OCI-M1 (cell line): ENCODE data around the gene KPNB1.

Source experiments
- DNase-seq: peaks from one replicate; lab custom pipeline; 2025; lab: John Stamatoyannopoulos, UW

The KPNB1 gene

GRCh38 chr17:47636273-47637030 is 13.3 kb upstream of the KPNB1 start:
- no peak for DNase-seq

DNA sequence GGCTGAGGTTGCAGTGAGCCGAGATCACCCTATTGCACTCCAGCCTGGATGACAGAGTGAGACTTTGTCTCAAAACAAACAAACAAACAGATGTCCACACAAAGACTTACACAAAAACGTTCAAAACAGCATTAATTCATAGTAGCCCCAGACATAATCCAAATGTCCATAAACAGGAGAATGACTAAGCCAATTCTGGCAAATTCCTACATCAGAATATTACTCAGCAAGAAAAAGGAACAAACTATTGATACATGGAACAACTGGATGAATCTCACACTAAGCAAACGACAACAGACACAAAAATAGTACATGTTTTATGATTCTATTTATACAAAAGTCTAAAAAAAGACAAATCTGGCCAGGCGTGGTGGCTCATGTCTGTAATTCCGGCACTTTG is 10.8 kb upstream of the KPNB1 start:
- no peak for DNase-seq

DNA sequence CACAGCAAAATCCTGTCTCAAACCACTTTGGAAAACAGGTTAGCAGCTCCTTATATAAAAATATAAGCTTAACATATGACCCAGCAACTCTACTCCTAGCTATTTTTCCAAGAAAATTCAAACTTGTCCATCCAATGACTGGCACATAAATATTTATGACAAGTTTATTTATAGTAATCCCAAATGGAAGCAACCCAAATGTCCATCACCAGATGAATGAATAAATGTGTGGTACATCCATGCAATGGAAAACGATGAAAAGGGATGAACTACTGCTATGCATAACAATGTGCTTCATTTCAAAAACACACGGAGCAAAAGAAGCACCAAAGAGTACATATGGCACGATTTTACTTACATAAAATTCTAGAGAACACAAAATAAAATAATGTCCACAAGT is 9.6 kb upstream of the KPNB1 start:
- no peak for DNase-seq

DNA sequence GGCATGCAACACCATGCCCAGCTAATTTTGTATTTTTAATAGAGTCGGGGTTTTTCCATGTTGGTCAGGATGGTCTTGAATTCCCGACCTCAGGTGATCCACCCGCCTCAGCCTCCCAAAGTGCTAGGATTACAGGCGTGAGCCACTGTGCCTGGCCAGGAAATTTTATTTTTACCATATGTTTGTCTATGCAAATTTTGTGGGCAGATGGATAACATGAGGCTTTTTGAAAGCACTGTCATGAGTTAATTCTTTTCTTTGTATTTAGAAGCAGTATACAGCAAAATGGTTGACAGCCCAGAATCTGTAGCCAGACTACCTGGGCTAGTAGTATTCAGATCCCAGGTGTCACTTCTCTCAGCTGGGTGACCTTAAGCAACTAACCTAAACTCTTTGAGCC is 8.5 kb upstream of the KPNB1 start:
- no peak for DNase-seq

DNA sequence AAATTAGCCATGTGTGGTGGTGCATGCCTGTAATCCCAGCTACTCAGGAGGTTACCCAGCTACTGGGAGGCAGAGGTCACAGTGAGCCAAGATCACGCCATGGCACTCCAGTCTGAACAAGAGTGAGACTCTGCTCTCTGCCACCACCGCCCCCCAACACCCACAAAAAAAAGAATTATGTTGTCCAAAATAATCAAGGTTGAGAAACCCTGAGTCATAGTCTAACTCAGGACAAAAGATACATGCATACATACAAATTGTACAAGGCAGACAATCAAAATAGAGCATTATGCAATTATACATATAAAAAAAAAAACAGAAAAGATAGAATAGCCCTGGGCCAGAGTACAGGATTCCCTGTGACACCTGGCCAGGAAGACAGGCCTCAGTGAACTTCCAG is 6.6 kb upstream of the KPNB1 start:
- DNase-seq: no peak

GRCh38 chr17:47644324-47644723 is 5.4 kb upstream of the KPNB1 start:
- DNase-seq: peak; percentile 13

DNA sequence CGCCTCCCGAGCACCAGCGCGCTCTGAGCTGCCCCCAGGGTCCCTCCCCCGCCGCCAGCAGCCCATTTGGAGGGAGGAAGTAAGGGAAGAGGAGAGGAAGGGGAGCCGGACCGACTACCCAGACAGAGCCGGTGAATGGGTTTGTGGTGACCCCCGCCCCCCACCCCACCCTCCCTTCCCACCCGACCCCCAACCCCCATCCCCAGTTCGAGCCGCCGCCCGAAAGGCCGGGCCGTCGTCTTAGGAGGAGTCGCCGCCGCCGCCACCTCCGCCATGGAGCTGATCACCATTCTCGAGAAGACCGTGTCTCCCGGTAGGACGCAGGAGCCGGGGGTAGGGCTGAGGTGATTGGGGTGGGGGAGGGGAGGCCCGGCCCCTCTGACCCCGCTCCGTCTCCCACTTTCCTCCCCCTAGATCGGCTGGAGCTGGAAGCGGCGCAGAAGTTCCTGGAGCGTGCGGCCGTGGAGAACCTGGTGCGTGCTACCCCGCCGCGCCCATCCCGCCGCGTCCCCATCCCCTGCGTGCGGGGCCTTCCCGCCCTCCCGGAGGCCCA is 329 bp downstream of the KPNB1 start:
- DNase-seq: no peak

DNA sequence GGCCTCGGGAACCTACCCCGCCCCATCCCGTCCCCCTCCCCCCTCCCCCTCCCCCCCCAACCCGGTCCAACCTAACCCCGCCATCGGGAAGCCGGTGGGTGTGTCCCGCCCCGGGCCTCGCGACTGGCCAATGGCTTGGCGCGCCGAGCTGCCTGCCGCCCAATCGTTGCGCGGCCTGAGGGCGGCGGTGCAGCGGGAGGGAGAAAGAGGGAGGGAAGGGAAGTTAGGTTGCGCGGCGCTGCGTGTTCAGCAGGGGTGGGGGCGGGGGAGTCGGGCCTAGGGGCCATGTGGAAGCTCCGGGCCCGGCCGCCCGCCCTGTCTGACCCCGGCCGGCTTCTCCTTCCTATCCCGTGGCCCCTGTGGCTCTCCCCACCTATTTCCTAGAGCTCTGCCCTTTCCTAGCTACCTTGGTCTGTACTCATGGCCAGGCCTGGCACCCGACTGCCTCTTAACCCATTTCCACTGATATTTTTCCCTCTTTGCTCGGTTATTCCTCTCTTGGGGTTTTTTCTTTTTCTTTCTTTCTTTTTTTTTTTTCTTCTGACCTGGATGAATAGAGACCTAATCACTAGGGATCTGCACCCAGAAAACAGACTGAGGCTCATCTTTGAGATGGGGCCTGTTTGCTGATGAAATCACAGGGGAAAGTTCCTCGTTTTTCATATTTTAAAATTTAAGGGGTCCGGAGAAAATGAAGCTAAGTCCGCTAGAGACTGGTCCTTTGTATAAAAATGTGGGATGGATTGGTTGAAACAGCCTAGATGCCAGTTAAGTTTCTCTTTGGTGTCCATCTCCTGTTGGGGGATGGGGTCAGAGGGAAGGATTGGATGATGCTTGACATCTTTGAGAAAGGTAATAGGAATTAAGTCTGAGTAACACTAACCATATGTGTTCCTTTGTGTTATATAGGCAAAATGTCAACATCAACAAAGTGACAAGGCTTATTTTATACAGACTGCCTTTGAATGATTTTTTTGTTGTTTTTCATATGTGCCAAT is 1.1 kb downstream of the KPNB1 start:
- DNase-seq: peak; percentile 97

GRCh38 chr17:47651704-47652103 is 2.0 kb downstream of the KPNB1 start:
- DNase-seq: no peak

GRCh38 chr17:47652570-47652969 is 2.9 kb downstream of the KPNB1 start:
- DNase-seq: no peak

- no peak for DNase-seq
Observed at GRCh38 chr17:47653442-47653841, 3.7 kb downstream of the KPNB1 start.

DNA sequence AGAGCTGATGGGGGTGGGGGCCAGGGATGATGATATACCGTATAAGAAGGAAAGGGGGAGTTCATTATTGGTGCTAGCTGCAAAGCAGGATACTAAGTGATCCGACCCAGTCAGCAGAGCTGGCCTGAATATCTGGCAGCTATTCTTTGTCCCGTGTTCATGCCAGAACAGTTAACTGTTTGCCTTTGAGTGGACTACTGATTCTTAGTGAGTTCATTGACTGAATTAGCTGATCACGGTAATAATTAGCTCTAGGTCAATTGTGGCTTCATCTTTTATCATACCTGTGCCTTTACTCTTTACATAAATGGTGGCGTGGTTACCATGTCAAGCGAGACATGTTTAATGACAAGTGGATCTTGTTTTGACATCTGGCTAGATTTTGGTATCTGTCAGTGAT is 5.3 kb downstream of the KPNB1 start:
- no peak for DNase-seq

DNA sequence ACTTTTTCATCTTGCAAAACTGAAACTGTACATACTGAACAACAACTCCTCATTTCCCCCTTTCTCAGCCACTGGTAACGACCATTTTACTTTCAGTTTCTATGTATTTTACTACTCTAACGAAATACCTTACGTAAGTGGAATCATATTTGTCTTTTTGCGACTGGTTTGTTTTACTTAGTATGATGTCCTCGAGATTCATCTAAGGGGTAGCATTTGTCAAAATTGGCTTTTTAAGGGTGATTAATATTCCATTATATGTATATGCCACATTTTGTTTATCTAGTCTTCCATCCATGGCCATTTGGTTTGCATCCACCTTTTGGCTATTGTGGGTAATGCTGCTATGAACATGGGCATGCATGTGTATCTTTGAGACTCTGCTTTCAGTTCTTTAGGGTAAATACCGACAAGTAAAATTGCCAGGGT is 10.4 kb downstream of the KPNB1 start:
- DNase-seq: peak; percentile 28

- peak; percentile 69 for DNase-seq
Observed at GRCh38 chr17:47663912-47664623, 14.3 kb downstream of the KPNB1 start.

GRCh38 chr17:47664624-47664941 is 14.9 kb downstream of the KPNB1 start:
- no peak for DNase-seq

GRCh38 chr17:47665655-47666054 is 15.9 kb downstream of the KPNB1 start:
- no peak for DNase-seq

DNA sequence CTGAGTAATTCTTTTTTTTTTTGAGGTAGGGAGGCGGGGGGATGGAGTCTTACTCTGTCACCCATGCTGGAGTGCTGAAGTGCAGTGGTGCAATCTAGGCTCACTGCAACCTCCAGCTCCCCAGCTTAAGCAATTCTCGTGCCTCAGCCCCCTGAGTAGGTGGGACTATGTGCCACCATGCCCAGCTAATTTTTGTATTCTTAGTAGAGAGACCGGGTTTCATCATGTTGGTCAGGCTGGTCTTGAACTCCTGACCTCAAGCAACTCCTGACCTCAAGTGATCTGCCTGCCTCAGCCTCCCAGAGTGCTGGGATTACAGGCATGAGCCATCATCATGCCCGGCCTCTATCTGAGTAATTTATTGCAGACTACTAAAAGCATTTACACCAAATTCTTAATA is 19.4 kb downstream of the KPNB1 start:
- no peak for DNase-seq

- peak; percentile 36 for DNase-seq
Observed at GRCh38 chr17:47670064-47670463, 20.3 kb downstream of the KPNB1 start.

DNA sequence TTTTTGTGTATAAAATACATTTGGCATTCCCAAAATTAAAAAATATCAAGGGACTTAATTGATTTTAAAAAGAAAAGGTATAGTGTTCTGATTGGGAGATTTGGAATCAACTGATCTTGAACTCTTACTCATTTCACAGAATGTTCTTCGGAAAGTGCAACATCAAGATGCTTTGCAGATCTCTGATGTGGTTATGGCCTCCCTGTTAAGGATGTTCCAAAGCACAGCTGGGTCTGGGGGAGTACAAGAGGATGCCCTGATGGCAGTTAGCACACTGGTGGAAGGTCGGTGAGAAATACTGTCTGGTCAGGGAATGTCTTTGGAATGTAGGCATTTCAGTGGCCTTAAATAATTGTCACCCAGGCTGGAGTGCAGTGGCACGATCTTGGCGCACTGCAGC is 24.8 kb downstream of the KPNB1 start:
- DNase-seq: no peak

DNA sequence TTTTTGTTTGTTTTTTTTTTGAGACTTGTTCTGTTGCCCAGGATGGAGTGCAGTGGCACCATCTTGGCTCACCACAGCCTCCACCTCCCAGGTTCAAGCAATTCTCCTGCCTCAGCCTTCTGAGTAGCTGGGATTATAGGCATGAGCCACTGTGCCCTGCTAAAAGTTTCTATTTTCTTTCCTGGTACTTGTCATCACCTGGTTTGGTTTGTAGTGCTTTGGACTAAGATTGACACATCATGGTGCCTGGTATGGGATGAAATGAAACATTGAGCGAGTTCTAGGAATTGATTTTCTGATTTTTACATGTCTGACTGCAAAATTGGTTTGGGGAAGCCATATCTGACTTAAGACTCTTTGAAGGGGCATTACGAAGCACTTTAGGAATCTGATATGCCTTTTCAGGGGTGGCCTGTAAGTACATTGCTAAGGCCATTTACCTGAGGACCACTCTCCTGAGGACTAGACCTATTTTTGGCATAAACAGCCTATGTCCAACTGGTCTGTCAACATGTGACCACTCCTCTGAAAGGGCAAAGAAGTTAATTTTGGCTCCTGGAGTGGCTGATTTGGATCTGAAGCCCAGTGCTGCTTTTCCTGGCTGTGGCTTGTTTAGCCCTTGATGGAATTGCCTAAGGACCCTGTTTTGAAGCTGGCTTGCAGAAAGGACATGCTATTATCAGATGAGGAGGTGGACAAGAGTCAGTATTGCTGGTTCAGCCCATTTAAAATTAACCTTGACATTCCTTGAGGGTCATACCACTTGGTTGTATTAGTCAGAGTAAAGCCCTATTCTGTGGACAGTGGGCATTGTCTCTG is 25.9 kb downstream of the KPNB1 start:
- DNase-seq: no peak

GRCh38 chr17:47676199-47676472 is 26.4 kb downstream of the KPNB1 start:
- DNase-seq: no peak
